Gastroesophageal sphincter (tissue), 3 donors: ENCODE data around the gene KCNN1.

Experiments used
- EP300 ChIP-seq: sonication (generic); formaldehyde crosslinking; IDR thresholded peaks from one replicate; pipeline ENCODE4 v1.6.1; 2017; ENCODE audit warnings: antibody characterized with exemption, mild to moderate bottlenecking
- POLR2A ChIP-seq, 2 donors: fragments of 450-650 bp; IDR thresholded peaks; one replicate each; pipeline ENCODE4 v1.6.1; 2017; ENCODE audit warnings: antibody characterized with exemption in 2 of 2, mild to moderate bottlenecking in 2 of 2, moderate library complexity in 1 of 2
- POLR2AphosphoS5 ChIP-seq: sonication (generic); formaldehyde crosslinking; IDR thresholded peaks from one replicate; pipeline ENCODE4 v1.6.1; 2017; ENCODE audit warnings: antibody characterized with exemption
- TF ChIP-seq, protein P1 (sequence below), 4 experiments: fragments of 200-600 bp in 2 of 4; fragments of 450-650 bp in 2 of 4; sonication (generic) in 1 of 4; IDR thresholded peaks; one replicate each; pipeline ENCODE4 v1.5.1; 2017 to 2019; ENCODE audit warnings: antibody characterized with exemption in 4 of 4, mild to moderate bottlenecking in 2 of 4, moderate library complexity in 2 of 4

DNA sequence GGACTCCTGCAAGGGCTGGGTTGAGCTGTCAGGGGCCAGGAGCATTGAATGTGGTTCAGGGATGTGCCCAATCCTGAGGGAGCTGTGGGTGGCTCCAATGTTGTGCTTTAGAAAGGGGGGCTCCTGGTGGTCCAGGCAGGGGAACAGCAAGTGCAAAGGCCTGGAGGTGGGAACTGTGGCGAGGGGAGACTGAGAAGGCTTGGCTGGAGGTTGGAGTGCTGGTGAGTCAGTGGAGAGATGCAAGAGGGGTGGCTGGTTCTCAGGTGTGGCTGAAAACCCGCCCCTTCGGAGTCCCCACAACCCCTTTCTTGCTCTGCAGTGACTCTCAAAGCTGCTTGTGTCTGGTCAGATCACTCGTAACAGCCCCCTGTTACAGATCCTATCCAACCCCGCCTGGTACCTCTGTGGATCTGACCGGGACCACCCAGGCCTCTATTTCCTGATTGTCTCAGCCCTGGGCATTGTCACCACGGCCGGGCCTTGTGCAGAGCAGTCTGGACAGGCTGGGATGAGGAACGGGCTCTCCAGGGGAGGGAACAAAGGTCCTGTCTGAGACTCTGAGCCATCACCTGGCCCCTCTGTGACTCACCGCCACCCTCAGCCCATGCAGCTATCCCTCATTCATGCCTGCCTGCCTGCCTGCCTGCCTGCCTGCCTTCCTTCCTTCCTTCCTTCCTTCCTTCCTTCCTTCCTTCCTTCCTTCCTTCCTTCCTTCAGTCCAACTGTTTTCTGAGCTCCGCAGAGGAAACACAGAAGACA lies 1.4 kb upstream of the KCNN1 start:
- TF ChIP-seq, protein P1, sequence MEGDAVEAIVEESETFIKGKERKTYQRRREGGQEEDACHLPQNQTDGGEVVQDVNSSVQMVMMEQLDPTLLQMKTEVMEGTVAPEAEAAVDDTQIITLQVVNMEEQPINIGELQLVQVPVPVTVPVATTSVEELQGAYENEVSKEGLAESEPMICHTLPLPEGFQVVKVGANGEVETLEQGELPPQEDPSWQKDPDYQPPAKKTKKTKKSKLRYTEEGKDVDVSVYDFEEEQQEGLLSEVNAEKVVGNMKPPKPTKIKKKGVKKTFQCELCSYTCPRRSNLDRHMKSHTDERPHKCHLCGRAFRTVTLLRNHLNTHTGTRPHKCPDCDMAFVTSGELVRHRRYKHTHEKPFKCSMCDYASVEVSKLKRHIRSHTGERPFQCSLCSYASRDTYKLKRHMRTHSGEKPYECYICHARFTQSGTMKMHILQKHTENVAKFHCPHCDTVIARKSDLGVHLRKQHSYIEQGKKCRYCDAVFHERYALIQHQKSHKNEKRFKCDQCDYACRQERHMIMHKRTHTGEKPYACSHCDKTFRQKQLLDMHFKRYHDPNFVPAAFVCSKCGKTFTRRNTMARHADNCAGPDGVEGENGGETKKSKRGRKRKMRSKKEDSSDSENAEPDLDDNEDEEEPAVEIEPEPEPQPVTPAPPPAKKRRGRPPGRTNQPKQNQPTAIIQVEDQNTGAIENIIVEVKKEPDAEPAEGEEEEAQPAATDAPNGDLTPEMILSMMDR (IDR thresholded peaks at IDR 0.05): no peak
- TF ChIP-seq POLR2A (IDR thresholded peaks at IDR 0.05) (no peak), EP300 (no peak), POLR2AphosphoS5 (no peak)
